Inferior parietal cortex (tissue), 1 donor: Measurements from ENCODE around the gene GGN.
"Not testable (repeated sequence)": the region's sequence is repeated elsewhere in the genome, so short reads cannot be mapped to it uniquely, and the experiment has no call there.

Experiments used
- DNase-seq: peaks from one replicate; pipeline ENCODE4 v3.0.0-alpha.2; 2016; ENCODE audit errors: extremely low spot score

Gene GGN

DNA sequence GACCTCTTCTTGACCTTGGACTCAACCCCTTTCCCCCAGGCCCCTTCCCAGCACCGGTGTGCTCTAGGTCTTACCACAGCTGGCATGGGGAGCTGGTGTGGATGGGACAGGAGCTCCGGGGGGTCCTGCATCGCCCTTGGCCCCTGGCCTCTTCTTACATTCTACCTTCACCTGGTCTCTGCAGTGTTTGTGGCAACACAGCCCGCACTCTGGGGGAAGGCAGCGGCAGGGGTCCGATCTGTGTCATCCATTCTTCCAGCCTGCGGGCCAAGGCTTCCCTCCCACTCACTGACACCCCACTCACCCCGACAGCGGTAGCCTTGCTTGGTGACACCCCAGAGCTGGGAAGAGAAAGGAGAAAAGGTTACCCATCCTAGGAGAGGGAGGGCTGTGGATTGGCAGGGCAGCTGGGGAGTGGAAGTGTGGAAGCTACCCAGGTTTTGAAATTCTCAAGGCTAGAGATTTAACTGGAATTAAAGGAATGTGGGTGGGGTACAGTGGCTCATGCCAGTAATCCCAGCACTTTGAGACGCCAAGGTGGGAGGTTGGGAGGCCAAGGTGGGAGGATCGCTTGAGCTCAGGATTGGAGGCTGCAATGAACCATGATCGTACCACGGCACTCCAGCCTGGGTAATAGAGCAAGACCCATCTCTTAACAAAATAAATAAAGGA, 23.3 kb upstream of the GGN start:
- DNase-seq, result no peak

GRCh38 chr19:38410407-38410806, 22.6 kb upstream of the GGN start:
- DNase-seq, result not testable (repeated sequence)

- DNase-seq, result no peak
These were observed 21.8 kb upstream of the GGN start for GRCh38 chr19:38409631-38410133.

DNA sequence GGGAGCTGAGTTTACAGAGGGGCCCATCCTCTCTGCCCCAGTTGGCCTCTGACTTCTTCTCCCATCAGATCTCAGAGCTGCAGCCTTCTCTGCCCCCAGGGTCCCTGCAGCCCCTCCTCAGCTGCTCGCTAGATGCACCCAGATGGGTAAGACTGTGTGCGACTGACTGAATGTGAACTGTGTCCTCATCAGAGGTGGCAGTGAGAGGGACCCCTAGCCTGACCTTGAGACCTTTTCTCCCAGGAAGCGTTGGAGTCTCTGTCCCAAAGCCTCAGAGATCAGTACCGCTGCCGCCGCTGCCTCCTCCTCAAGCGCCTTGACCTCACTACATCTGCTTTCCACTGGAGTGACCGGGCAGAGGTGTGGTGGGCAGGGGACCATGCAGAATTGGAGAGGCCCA, 17.4 kb upstream of the GGN start:
- DNase-seq, result no peak

GRCh38 chr19:38404858-38405257, 17.0 kb upstream of the GGN start:
- DNase-seq, result no peak

DNA sequence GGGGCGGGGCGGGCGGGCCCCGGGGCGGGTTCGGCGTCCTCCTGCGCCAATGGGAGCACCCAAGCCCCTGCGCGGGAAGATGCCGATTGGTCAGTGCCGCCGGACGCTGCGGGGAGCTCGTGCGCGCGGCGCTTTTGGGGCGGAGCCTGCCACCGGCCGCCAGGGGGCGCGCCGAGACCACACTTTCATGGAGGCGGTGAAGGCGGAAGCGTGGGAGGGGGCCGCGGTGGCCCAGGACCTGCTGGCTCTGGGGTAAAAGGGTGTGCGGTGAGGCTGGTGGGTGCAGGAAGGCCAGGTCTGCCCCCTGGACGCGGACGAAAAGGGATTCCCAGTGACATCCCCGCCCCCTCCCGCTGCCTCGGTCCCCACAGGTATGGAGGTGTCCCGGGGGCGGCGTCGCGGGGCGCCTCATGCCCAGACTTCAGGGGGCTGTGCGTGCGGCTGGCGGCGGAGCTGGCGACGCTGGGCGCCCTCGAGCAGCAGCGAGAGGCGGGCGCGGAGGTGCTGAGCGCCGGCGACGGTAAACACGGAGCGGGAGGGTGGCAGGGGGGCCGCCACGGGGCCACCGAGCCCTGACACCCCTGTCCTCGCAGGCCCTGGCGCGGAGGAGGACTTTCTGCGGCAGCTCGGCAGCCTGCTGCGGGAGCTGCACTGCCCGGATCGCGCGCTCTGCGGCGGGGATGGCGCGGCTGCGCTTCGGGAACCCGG, 15.3 kb upstream of the GGN start, which contains the start of gene FAM98C:
Gene FAM98C, plus strand, starts transcription at position 127 of the 708 bp plus-strand sequence. Its CDS starts 61 bp downstream, at position 188.
- DNase-seq, result peak; percentile 98

- DNase-seq, result no peak
These were observed 14.8 kb upstream of the GGN start for GRCh38 chr19:38402623-38402966.

DNA sequence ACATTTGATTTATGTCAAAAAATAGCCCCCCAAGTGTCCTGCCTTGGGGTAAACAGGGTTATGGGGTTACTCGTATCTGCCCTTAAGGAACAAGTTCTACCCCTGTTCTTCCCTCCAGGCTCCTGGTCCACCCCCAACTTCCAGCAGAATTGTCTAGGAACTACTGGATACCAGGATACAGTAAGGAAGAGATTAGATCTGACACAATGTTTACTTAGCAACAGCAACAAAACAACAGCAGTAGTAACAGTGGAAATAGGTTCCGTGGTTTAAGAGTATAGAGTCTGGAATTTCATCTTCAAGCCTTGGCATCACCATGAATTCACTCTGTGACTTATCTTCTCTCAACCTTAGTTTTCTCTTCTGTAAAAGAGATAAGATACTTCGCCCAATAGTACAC, 13.3 kb upstream of the GGN start:
- DNase-seq, result no peak

GRCh38 chr19:38400361-38400760, 12.5 kb upstream of the GGN start:
- DNase-seq, result no peak

DNA sequence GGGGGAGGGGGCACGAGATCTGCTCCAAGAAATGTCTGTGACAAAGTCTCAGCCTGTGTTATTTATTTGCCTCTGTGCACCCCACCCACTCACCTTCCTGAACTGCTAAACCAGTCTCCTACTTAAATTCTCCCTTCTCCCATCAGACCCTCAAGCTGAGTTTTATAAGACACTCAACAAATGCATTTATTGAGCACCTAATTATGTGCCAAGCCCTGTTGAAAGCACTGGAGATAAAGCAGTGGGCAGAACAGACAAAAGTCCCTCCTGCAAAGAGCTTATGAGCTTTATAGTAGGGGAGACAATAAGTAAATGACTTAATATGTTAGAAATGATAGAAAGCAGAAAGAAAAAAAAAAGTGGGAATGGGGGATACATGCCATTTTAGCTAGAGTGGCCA, 11.7 kb upstream of the GGN start:
- no peak for DNase-seq

GRCh38 chr19:38399081-38399480, 11.2 kb upstream of the GGN start:
- DNase-seq, result no peak

DNA sequence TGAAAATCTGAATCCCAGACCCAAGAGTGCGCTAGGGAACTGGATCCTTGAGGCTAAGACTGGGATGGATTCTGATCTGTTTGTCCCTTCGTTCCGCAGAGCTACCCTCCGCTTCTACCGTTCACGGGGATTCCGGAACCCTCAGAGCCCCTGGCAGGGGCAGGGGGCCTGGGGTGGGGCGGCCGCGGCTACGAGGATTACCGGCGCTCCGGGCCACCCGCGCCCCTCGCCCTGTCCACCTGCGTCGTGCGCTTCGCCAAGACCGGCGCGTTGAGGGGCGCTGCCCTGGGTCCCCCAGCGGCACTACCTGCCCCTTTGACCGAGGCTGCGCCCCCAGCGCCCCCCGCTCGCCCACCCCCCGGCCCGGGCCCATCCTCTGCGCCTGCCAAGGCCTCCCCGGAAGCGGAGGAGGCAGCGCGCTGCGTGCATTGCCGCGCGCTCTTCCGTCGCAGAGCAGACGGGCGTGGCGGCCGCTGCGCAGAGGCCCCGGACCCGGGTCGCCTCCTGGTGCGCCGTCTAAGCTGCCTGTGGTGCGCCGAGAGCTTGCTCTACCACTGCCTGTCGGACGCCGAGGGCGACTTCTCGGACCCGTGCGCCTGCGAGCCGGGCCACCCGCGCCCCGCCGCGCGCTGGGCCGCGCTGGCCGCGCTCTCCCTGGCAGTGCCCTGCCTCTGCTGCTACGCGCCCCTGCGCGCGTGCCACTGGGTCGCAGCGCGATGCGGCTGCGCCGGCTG, 7.7 kb upstream of the GGN start:
- DNase-seq, result no peak

DNA sequence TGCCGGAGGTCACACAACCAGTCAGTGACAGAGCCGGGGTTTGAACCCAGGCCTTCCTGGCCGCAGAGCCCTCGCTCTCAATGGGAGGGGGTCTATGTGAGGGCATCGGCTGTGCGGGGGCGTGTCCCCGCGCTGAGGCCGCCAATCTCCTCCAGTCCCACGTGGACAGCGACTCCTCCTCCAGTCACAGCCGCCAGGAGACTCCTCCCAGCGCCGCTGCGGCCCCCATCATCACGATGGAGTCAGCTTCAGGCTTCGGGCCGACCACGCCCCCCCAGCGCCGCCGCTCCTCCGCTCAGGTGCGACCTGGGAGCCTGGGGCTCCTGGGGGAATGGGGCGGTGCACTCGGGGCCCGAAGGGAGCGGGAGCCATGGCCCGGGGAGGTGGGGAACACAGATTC, 6.7 kb upstream of the GGN start:
- DNase-seq, result no peak

GRCh38 chr19:38392707-38393308, 5.0 kb upstream of the GGN start:
- no peak for DNase-seq

DNA sequence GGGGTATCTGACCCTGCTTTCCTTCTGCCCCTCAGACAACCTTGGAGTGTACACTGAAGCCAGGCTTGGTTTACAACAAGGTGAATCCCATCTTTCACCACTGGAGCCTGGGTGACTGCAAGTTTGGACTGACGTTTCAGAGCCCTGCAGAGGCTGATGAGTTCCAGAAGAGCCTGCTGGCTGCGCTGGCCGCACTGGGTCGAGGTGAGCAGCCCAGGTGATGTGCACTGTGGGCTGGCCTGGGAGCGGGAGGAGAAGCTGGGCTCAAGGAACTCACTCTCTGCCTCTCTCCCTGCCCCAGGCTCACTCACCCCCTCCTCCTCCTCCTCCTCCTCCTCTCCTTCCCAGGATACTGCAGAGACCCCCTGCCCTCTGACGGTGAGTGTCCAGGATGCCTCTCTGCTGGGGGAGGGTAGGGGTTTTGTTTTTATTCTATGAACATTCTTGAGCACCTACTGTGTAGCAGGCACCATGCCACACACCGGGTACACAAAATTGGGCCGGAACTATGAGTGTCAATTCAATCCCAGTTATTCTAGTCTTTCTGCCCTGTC, 4.2 kb upstream of the GGN start:
- DNase-seq, result no peak

- no peak for DNase-seq
These were observed 2.4 kb upstream of the GGN start for GRCh38 chr19:38389957-38390924.

- DNase-seq, result no peak
These were observed 1.5 kb upstream of the GGN start for GRCh38 chr19:38389101-38389925.

GRCh38 chr19:38388349-38389100, 691 bp upstream of the GGN start, which contains the start of gene SPRED3:
Gene SPRED3 (plus strand): TSS chr19:38388697. CDS start chr19:38390303, 1,606 bp downstream.
- no peak for DNase-seq

DNA sequence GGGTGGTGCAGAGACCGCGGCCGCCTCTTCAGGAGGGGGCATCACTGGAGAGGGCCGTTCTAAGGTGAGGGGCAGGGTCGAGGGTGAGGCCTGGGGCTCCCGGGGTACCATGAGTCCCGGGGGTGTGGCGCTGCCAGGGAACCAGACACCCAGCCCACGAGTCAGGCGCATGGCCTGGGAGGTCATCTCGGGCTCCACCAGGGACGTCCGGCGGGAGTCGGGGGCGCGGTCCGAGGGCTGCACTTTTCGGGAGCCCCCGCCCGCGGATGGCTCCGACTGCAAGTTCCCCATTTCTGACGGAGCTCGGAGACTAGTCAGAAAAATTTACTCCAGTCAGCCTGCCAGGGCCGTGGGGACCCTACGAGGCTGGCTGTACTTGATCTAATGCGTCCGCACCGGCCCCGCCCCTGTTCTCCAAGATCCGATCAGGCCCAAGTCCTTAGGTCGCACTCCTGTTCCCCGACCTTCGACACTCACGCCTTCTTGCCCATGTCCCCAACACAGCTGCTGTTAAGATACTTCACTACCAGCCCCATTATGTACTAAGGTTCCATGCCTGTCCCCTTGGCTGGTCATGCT, 774 bp downstream of the GGN start:
- no peak for DNase-seq
